GM12891 (cell line): ENCODE data around the gene SEMA4A.
A peak's percentile ranks its signal among the peaks of the same experiment; 100 is the strongest.
"Not testable (repeated sequence)": the region's sequence is repeated elsewhere in the genome, so short reads cannot be mapped to it uniquely, and the experiment has no call there.

Experiments used
- DNase-seq: peaks from one replicate; pipeline ENCODE4 v3.0.0; 2011; ENCODE audit warnings: low spot score; ENCODE audit not compliant: insufficient read length
- FAIRE-seq: peaks from 2 replicates; lab custom pipeline; 2011; peaks lifted over from hg19 to GRCh38; lab: Jason Lieb, UNC
- PAX5 ChIP-seq: IDR thresholded peaks from 2 replicates; pipeline ENCODE4 v1.6.1; 2011; ENCODE audit warnings: low read length, moderate library complexity, mild to moderate bottlenecking; ENCODE audit not compliant: insufficient read depth, severe bottlenecking
- POLR2A ChIP-seq: IDR thresholded peaks from 2 replicates; pipeline ENCODE4 v1.6.1; 2011; ENCODE audit warnings: low read depth, low read length, control low read depth
- POLR2AphosphoS5 ChIP-seq: IDR thresholded peaks from 2 replicates; pipeline ENCODE4 v1.6.1; 2011; ENCODE audit warnings: low read depth, low read length, control low read depth
- POU2F2 ChIP-seq: IDR thresholded peaks from 2 replicates; pipeline ENCODE4 v1.6.1; 2011; ENCODE audit warnings: low read depth, mild to moderate bottlenecking, control low read depth, low read length, moderate library complexity
- SPI1 ChIP-seq: IDR thresholded peaks from 2 replicates; pipeline ENCODE4 v1.6.1; 2011; ENCODE audit warnings: low read depth, low read length, control low read depth
- TAF1 ChIP-seq: IDR thresholded peaks from 2 replicates; pipeline ENCODE4 v1.6.1; 2011; ENCODE audit warnings: low read depth, low read length, control low read depth

Gene SEMA4A

DNA sequence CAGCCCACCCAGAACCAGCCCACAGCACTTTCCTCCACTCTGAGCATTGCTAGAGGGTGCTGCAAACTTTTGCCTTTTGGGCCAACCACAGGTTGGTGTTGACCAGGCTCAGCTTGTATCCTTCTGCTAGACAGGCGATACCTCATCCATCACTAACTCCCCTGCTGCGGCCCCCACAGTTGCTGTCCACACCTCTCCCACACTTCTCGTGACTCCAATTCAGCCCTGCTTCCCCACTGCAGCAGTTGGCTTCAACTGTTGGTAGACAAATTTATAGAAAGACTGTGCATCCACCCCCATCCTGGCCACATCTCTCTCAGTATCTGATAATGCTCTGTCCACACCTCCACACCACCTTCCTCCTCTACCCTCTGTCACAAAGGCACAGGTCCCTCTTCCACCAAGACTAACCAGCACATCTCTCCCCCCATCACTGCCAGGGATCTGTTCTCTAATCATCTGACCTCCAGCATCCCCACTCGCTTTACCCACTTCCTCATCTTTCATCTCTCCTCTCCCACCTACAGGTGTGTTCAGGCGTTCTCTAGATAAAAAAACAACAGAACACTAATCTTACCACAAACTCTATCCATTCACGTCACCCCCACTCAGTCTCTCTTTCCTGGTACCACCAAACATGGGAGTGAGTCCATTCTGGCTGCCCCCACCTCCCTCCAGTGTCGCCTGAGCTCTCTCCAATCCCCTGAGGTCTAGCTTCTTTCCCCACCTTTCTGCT, 24.7 kb downstream of the SEMA4A start:
- FAIRE-seq, result no peak
- DNase-seq, result no peak
- TF ChIP-seq POLR2A, result no peak
- peak; percentile 83 for TF ChIP-seq SPI1

- TF ChIP-seq PAX5 (no peak), TAF1 (no peak), SPI1 (no peak), POLR2A (no peak), POLR2AphosphoS5 (no peak), POU2F2 (no peak)
- FAIRE-seq, result no peak
- DNase-seq, result no peak
These were observed 27.1 kb downstream of the SEMA4A start for GRCh38 chr1:156180471-156180870.

- FAIRE-seq, DNase-seq: not testable (repeated sequence)
These were observed 28.1 kb downstream of the SEMA4A start for GRCh38 chr1:156181391-156181924.

- not testable (repeated sequence) for FAIRE-seq, DNase-seq
These were observed 28.8 kb downstream of the SEMA4A start for GRCh38 chr1:156182010-156182779.

DNA sequence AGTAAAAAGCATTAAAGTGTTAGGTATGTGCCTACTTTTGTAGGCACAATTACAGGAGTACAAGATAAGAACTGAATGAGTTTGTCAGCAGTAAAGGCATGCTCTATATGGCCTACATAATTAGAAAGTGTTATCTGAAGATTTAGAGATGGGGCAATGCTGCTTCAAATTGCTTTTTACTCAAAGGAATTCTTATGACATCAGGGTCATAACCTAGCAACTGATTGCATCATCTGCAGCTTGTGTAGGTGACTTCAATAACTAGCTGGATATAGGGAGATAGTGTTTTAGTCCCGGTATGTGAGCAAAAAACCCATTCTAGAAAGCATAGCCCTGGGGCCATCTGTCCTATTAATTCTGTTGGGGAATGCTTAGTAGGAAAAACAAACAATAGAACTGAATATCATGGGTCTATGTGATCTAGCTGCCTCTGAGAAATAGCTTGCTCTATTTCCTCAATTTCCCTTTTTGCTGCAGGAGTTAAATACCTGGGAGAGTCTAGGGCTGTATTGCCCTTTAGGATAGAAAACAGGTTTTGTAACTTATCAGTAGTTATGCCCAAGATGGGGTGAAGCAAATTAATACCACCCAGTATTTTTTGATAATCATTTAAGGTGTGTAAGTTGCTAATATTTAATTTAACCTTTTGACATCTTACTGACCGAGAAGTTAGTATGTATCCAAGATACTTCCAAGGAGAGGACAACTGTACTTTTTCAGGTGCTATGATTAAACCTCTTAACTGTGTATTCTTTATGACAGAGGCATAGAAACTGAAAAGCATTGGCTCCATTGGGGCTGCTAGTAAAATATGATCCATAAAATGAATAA, 33.2 kb downstream of the SEMA4A start:
- DNase-seq, FAIRE-seq: not testable (repeated sequence)

DNA sequence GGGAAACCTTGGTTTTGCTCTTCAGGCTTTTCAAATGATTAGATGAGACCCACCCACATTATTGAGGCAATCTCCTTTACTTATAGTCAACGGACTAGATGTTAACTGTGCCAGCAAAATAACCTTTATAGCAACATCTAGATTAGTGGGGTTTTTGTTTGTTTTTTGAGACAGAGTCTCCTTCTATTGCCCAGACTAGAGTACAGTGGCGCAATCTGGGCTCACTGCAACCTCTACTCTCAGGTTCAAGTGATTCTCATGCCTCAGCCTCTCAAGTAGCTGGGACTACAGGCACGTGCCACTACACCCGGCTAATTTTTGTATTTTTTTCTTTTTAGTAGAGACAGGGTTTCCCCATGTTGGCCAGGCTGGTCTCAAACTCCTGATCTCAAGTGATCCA, 36.9 kb downstream of the SEMA4A start:
- DNase-seq, FAIRE-seq: not testable (repeated sequence)

DNA sequence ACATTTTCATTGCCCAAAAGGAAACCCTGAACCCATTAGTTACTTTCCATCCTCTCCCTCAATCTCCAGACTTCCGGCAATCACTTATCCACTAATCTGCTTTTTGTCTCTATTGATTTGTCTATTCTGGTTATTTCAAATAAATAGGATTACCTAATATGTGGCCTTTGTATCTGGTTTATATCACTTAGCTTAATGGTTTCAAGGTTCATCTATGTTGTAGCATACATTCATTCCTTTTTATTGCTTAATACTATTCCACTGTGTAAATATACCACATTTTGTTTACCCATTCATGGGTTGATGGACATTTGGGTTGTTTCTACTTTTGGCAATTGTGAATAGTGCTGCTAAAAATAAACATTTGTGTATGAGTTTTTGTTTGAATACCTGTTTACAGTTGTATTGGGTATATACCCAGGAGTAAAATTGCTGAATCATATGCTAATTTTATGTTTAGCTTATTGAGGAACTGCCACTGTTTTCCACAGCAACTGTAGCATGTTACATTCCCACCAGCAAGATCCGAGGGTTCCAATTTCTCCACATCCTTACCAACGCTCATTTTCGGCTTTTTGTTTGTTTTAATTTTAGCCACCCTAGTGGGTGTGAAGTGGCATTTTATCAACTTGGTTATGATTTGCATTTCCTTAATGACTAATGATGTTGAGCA, 38.0 kb downstream of the SEMA4A start:
- FAIRE-seq, result no peak
- no peak for DNase-seq
- TF ChIP-seq POLR2AphosphoS5 (no peak), SPI1 (no peak), TAF1 (no peak), PAX5 (no peak), POLR2A (no peak)

- TF ChIP-seq POLR2AphosphoS5 (no peak), TAF1 (no peak), POU2F2 (no peak), SPI1 (no peak), POLR2A (no peak), PAX5 (no peak)
- DNase-seq (no peak), FAIRE-seq (no peak)
These were observed 39.8 kb downstream of the SEMA4A start for GRCh38 chr1:156193208-156193487.

- TF ChIP-seq SPI1, result peak; percentile 31; the same call in 1 of the 2 replicates
- TF ChIP-seq POLR2AphosphoS5, result peak; percentile 78; the same call in 1 of the 2 replicates
- peak; percentile 54; the same call in 1 of the 2 replicates for TF ChIP-seq POU2F2
- TF ChIP-seq POLR2A, result peak; percentile 88
- TF ChIP-seq TAF1, result peak; percentile 44
- no peak for TF ChIP-seq PAX5
- DNase-seq, result peak; percentile 89
- peak; percentile 95 for FAIRE-seq
These were observed 40.3 kb downstream of the SEMA4A start, which contains the start of gene SLC25A44 for GRCh38 chr1:156193488-156194299. Gene SLC25A44, plus strand, starts transcription at chr1:156194104. Its CDS starts 5,744 bp downstream, at chr1:156199848.

DNA sequence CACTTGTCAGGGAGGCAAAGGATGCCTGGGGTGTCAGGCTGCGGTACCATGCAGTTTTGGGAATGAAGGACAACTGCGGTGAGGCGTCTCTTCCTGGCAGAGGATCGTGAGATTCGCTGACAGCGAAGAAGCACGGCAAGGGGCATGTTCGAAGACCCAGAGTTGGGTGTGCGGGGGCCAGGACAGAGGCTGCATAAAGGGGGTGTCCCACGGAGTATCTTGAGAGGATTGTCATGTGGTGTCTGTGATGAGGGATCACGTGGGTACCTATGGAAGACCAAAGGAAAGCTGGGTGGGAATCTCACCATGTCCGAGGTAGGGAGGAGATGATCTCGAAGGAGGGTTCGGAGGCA, 40.9 kb downstream of the SEMA4A start:
- no peak for TF ChIP-seq PAX5
- FAIRE-seq, result no peak
- no peak for DNase-seq
